Thyroid gland (tissue), 4 donors: ENCODE measurements around the gene CLCA2. TPM values are rescaled to one million over a fixed set of nuclear protein-coding genes. Genes with fewer than 3 reads are reported as not detected.
A peak's percentile ranks its signal among the peaks of the same experiment; 100 is the strongest.

Source experiments
- DNase-seq, 2 donors: peaks; one replicate each; pipeline ENCODE4 v3.0.0-alpha.2; 2019
- H3K27ac ChIP-seq, 3 donors: fragments of 200-600 bp; sonication (generic); 1 replicate in 2 of 3; 2 replicates in 1 of 3; pipeline ENCODE4 v1.5.1; 2016 to 2019; ENCODE audit warnings: mild to moderate bottlenecking in 1 of 3, moderate library complexity in 1 of 3
- H3K27me3 ChIP-seq: fragments of 200-600 bp; sonication (generic); one replicate; pipeline ENCODE4 v1.5.1; 2019
- H3K36me3 ChIP-seq, 2 donors: fragments of 200-600 bp; sonication (generic); one replicate each; pipeline ENCODE4 v1.5.1; 2016 to 2019
- H3K4me1 ChIP-seq, 2 donors: fragments of 200-600 bp; sonication (generic); one replicate each; pipeline ENCODE4 v1.5.1; 2017 to 2019
- H3K4me3 ChIP-seq, 3 donors: fragments of 200-600 bp; sonication (generic); replicated peaks in 1 of 3; 1 replicate in 2 of 3; 2 replicates in 1 of 3; pipeline ENCODE4 v1.5.1; 2016; ENCODE audit warnings: mild to moderate bottlenecking in 1 of 3
- H3K9me3 ChIP-seq: fragments of 200-600 bp; sonication (generic); one replicate; pipeline ENCODE4 v1.5.1; 2017
- POLR2A ChIP-seq, 2 donors: fragments of 450-650 bp; IDR thresholded peaks; one replicate each; pipeline ENCODE4 v1.6.1; 2017; ENCODE audit warnings: antibody characterized with exemption in 2 of 2, mild to moderate bottlenecking in 2 of 2, moderate library complexity in 1 of 2
- WGBS, 2 donors: methylation state at CpG; one replicate each; pipeline ENCODE4 v1.1.5; 2017; 5-methylcytosine and 5-hydroxymethylcytosine counted together
- intact Hi-C: fragments of 100-400 bp; cut with DNase I; formaldehyde crosslinking; loops from one replicate; pipeline ENCODE4 v1.15.1; 2023
- total RNA-seq, 4 donors: library from RNA; depleted of rRNA; stranded (reverse); fragments of >200 nt; gene quantifications; one replicate each; pipeline ENCODE4 v1.2.3, GENCODE V29; 2016
- TF ChIP-seq, protein P1 (sequence below), 6 experiments: fragments of 200-600 bp in 3 of 6; fragments of 450-650 bp in 3 of 6; sonication (generic) in 3 of 6; IDR thresholded peaks; one replicate each; pipeline ENCODE4 v1.5.1; 2016 to 2019; ENCODE audit warnings: antibody characterized with exemption in 6 of 6, mild to moderate bottlenecking in 2 of 6, inconsistent platforms in 1 of 6, moderate library complexity in 1 of 6

The CLCA2 gene
- total RNA-seq, 4 donors from 2014 or later: not detected

DNA sequence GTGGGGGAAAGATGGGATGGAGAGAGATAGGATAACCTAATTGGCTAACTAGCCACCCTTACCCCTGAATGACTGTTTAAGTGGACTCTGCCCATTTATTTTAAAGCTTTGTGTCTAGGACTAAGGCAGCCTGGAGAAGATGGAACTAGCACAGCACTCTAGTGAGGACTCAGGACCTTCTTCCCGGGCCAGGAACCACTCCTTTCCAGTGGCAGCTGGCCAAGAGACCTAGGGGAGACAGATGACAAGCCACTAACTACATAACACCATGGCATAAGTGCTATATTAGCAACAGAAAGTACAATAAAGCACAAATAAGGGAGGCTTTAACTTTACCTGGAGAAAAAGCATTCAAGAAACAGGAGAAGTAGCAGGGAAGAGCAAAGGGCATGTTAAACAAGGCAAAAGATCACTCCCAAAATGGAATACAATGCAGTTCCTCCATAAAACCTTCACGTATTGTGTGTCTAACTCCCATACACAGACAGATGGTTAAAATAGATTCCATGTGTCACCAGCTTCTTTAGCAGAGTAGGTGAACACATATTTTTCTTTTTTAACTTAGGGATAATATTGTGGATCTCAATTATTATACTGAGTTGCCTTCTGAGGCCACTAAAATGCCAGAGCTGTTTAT is 65.4 kb downstream of the CLCA2 start:
- 62 to 67% methylated on average over 2 of the region's 2 CpGs for WGBS, 2 donors
- no peaks in the 10 kb centered on the region for H3K4me1 ChIP-seq
- DNase-seq: no peak
- H3K27ac ChIP-seq: no peak overlapping the region
- TF ChIP-seq POLR2A (IDR thresholded peaks at IDR 0.05): no peak
- TF ChIP-seq, protein P1, sequence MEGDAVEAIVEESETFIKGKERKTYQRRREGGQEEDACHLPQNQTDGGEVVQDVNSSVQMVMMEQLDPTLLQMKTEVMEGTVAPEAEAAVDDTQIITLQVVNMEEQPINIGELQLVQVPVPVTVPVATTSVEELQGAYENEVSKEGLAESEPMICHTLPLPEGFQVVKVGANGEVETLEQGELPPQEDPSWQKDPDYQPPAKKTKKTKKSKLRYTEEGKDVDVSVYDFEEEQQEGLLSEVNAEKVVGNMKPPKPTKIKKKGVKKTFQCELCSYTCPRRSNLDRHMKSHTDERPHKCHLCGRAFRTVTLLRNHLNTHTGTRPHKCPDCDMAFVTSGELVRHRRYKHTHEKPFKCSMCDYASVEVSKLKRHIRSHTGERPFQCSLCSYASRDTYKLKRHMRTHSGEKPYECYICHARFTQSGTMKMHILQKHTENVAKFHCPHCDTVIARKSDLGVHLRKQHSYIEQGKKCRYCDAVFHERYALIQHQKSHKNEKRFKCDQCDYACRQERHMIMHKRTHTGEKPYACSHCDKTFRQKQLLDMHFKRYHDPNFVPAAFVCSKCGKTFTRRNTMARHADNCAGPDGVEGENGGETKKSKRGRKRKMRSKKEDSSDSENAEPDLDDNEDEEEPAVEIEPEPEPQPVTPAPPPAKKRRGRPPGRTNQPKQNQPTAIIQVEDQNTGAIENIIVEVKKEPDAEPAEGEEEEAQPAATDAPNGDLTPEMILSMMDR (IDR thresholded peaks at IDR 0.05): no peak
- intact Hi-C loops: no loop called here
- H3K9me3 ChIP-seq: no peaks in the 10 kb centered on the region
- no peaks in the 10 kb centered on the region for H3K27me3 ChIP-seq
- H3K36me3 ChIP-seq: no peaks in the 10 kb centered on the region
- H3K4me3 ChIP-seq: no peak overlapping the region

DNA sequence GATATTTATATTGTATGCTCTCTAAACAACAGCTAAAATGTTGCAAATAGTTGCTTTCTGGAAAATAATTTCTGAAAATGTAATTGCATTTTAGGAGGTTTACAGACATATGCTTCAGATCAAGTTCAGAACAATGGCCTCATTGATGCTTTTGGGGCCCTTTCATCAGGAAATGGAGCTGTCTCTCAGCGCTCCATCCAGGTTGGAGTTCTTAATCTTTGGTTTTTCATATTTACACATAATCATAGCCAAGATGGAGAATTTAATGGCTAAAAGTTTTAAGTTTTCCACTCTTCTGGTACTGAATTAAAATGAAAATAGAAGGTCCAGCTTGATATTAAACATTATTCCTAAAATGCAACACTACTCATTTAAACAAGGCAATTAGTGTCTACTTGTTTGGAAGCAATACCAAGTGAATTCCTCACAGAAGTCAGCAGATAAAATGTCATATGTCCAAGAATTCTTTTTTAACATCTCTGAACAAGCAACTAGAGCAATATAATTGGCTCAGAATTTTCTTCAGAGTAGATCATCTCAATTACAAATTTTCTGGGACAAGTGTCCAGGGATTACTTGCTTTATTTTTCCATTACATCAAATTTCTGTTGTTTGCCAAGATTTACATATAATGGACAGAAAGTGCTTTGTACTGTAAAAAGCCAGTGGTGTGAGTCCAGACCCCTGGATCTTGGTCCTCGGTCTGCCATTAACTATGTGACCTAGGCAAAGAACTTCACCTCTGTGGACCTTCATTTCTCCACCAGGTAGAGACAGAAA is 67.4 kb downstream of the CLCA2 start:
- Histone ChIP-seq H3K9me3 (no peaks in the 10 kb centered on the region), H3K27ac (no peak overlapping the region), H3K27me3 (no peaks in the 10 kb centered on the region), H3K4me3 (no peak overlapping the region), H3K36me3 (no peaks in the 10 kb centered on the region), H3K4me1 (no peaks in the 10 kb centered on the region)
- WGBS, 2 donors: 83 to 87% methylated on average over 2 of the region's 2 CpGs
- intact Hi-C loops: loop anchor here (10.0 kb wide), 1 partner anchor 117 kb away; no protein-coding TSS in a partner anchor
- no peak for TF ChIP-seq POLR2A (IDR thresholded peaks at IDR 0.05)
- TF ChIP-seq, protein P1 (IDR thresholded peaks at IDR 0.05): no peak
- no peak for DNase-seq

GRCh38 chr1:86498281-86498680 is 74.3 kb downstream of the CLCA2 start:
- Histone ChIP-seq H3K4me3 (no peak overlapping the region), H3K4me1 (peaks cover 0 to 5% of the 10 kb centered on the region in 2 donors), H3K27ac (no peak overlapping the region), H3K9me3 (no peaks in the 10 kb centered on the region), H3K27me3 (no peaks in the 10 kb centered on the region), H3K36me3 (no peaks in the 10 kb centered on the region)
- 85 to 91% methylated on average over 3 of the region's 3 CpGs for WGBS, 2 donors
- DNase-seq: no peak
- intact Hi-C loops: loop anchor here (10.0 kb wide), 1 partner anchor 123 kb away; no protein-coding TSS in a partner anchor
- no peak for TF ChIP-seq POLR2A (IDR thresholded peaks at IDR 0.05)
- TF ChIP-seq, protein P1 (IDR thresholded peaks at IDR 0.05): no peak

GRCh38 chr1:86499987-86500593 is 76.1 kb downstream of the CLCA2 start:
- intact Hi-C loops: loop anchor here (10.0 kb wide), 1 partner anchor 125 kb away; no protein-coding TSS in a partner anchor
- TF ChIP-seq POLR2A (IDR thresholded peaks at IDR 0.05): no peak
- TF ChIP-seq, protein P1 (IDR thresholded peaks at IDR 0.05): peak; percentile 44 to 86 (median 76)
- DNase-seq: no peak
- H3K4me1 ChIP-seq: peaks cover 0 to 14% of the 10 kb centered on the region in 2 donors
- 13 to 21% methylated on average over 3 of the region's 3 CpGs for WGBS, 2 donors
- no peak overlapping the region for H3K27ac ChIP-seq
- no peak overlapping the region for H3K4me3 ChIP-seq
- H3K36me3 ChIP-seq: no peaks in the 10 kb centered on the region
- no peaks in the 10 kb centered on the region for H3K9me3 ChIP-seq
- H3K27me3 ChIP-seq: no peaks in the 10 kb centered on the region
